Suprapubic skin (tissue), 4 donors: ENCODE data around the gene MELK.

Experiments used
- POLR2A ChIP-seq, 2 donors: fragments of 450-650 bp; IDR thresholded peaks; one replicate each; pipeline ENCODE4 v1.6.1; 2017; ENCODE audit warnings: antibody characterized with exemption in 2 of 2, mild to moderate bottlenecking in 2 of 2, moderate library complexity in 2 of 2
- POLR2AphosphoS5 ChIP-seq, 3 donors: sonication (generic); formaldehyde crosslinking; IDR thresholded peaks; one replicate each; pipeline ENCODE4 v1.6.1; 2017; ENCODE audit warnings: antibody characterized with exemption in 3 of 3
- TF ChIP-seq, protein P1 (sequence below), 2 donors: fragments of 200-600 bp in 1 of 2; fragments of 450-650 bp in 1 of 2; sonication (generic) in 1 of 2; IDR thresholded peaks; one replicate each; pipeline ENCODE4 v1.5.1; 2016 to 2019; ENCODE audit warnings: antibody characterized with exemption in 2 of 2, mild to moderate bottlenecking in 1 of 2, moderate library complexity in 1 of 2

- TF ChIP-seq, protein P1, sequence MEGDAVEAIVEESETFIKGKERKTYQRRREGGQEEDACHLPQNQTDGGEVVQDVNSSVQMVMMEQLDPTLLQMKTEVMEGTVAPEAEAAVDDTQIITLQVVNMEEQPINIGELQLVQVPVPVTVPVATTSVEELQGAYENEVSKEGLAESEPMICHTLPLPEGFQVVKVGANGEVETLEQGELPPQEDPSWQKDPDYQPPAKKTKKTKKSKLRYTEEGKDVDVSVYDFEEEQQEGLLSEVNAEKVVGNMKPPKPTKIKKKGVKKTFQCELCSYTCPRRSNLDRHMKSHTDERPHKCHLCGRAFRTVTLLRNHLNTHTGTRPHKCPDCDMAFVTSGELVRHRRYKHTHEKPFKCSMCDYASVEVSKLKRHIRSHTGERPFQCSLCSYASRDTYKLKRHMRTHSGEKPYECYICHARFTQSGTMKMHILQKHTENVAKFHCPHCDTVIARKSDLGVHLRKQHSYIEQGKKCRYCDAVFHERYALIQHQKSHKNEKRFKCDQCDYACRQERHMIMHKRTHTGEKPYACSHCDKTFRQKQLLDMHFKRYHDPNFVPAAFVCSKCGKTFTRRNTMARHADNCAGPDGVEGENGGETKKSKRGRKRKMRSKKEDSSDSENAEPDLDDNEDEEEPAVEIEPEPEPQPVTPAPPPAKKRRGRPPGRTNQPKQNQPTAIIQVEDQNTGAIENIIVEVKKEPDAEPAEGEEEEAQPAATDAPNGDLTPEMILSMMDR (IDR thresholded peaks at IDR 0.05) = no peak
- no peak for TF ChIP-seq POLR2AphosphoS5 (IDR thresholded peaks at IDR 0.05)
- no peak for TF ChIP-seq POLR2A (IDR thresholded peaks at IDR 0.05)
These were observed 126.3 kb downstream of the MELK start for GRCh38 chr9:36698984-36699383.
